DMS53 (cell line): ENCODE results near the gene TXN2.
"Not testable (repeated sequence)": the region's sequence is repeated elsewhere in the genome, so short reads cannot be mapped to it uniquely, and the experiment has no call there.

Source experiments
- DNase-seq: peaks from one replicate; lab custom pipeline; 2025; lab: John Stamatoyannopoulos, UW

Gene TXN2, protein sequence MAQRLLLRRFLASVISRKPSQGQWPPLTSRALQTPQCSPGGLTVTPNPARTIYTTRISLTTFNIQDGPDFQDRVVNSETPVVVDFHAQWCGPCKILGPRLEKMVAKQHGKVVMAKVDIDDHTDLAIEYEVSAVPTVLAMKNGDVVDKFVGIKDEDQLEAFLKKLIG

DNA sequence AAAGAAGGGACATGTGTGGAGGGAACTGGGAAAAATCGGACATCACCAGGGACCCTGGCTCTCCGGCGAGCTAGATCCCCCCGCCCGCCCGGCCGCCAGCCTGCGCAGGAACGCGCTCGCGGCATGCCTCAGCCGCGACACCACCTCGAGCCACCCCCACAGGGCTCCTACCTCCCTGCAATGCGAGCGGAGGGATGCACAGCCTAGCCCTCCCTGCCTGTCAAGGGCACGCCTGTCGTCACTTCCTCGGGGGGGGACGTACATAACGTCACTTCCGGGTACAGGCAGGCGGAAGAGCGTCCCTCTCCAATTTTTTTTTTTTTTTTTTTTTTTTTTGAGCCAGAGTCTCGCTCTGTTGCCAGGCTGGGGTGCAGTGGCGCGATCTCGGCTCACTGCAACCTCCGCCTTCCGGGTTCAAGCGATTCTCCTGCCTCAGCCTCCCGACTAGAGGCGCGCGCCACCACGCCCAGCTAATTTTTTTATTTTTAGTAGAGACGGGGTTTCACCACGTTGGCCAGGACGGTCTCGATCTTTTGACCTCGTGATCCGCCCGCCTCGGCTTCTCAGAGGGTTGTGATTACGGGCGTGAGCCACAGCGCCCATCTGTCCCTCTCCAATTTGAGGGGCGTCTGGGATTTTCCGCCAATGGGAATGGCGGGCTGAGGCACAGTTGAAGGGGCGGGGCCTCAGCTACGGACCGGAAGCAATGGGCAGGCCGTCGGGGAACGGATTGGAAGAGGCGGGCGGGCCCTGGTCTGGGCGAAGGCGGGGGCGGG lies at the start of gene TXN2:
TSS of gene TXN2 (minus strand) at position 248 of the 776 bp plus-strand sequence. CDS start 803 bp downstream, outside the sequence.
- peak; percentile 91 for DNase-seq

DNA sequence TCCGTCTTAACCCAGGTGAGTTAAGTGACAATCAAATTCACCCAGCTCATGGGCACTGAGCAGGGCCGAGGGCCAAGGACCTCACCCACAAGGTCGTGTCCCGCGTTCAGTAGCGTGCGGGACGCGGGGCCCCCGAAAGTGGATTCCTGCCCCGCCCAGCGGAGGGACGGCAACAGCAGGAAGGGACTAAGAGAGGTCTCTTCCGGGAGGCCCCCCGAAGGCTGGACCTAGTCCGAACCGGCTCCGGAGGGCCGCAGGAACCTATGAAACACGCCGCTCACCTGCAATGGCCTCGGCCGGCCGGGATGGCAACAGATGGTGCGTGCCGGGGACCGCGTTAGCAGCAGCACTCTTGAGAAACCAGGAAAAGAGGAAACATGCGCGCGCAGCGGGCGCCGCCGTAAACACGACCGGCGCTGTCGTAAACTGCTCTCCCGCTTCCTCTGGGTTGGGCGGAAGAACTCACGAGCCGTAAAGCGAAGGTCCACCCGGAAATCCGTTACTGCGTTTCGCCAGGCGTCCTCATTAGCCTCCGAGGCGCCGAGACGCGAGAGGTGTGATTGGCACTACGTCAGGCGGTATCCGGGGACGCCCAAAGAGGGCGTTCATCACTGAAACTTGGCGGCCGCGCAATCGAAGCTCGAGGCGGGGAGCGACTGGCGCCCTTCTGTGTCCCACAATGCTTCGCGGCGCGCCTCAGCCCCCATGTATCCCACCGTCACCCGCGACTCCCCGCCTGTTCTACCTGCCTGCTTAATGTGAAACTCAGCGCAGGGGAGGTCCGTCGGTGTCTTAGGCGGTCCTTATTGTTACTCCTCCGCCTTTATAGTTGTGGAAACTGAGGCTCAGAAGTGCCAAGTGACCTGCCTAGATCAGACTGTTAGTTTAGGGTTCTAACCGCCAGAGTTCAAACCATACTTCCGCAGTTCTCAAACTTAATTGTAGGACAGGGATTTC lies 47.6 kb upstream of the TXN2 start, which contains the start of gene EIF3D:
TSS of gene EIF3D (minus strand) at position 372 of the 957 bp plus-strand sequence. CDS start 3,045 bp downstream, outside the sequence.
- peak; percentile 96 for DNase-seq

DNA sequence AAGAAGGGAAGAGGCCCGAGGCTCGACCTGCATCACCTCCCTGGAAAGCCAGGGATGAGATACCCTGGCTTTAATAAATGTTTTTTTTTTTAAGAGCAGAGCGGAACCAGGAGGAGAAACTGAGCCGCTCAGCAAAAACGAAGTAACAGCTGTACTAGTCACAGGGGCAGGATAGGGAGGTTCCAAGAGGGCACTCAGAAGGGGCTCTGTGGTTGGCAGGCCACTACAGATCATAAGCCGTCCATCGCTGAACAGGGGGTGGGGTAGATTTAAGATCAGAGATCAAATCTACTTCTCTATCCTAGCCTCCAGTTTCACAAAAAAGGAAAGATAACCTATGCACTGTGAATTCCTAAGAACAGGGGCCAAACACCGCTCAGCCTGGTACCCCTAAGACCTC lies 46.9 kb upstream of the TXN2 start:
- DNase-seq, result peak; percentile 39

DNA sequence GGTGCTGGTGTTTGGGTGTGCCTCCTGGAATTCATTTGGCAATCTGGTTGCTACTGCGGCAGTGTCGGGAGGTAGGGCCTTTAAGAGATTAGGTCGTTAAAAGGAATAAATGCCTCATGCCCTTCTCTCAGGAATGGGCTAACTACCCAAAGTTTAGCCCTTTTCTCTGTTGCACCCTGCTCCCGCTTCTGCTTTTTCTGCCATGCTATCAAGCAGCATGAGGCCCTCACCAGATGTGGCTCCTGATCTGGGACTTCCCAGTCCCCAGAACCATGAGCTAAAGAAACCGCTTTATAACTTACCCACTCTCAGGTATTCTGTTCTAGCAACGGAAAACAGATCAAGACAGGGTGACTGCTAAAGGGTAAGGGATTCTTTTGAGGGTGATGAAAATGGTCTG lies 41.2 kb upstream of the TXN2 start:
- DNase-seq, result no peak

DNA sequence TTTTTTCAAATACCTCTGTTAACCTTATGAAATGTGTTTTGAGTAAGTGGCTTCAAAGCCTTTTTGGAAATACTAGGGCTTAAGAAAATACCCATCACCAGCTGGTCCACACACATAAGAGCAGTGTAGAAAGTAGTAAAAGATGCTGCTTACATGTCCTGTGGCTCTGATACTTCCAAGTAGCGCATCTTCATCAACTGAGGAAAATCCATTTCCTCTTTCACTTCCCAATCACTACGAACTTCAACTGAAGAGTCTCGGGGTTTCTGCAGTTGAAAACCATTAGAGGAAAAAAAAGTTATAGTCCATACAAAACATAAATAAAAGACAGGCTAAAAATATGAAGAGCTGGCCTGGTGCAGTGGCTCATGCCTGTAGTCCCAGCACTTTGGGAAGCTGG lies 39.0 kb upstream of the TXN2 start:
- no peak for DNase-seq

DNA sequence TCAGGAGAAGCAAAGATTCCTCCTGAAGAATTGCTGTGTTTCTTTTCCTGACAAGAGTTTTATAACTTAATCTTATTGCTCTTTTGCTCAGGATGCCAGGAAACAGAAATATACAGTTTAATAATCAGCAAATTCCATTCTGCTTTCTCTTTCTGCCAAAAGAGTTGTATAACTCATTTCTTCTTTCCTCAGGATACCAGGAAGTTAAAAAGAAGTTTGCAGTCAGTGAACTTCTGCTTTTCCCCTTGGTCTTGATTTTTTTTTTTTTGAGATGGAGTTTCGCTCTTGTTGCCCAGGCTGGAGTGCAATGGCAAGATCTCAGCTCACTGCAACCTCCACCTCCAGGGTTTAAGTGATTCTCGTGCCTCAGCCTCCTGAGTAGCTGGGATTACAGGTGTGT lies 38.5 kb upstream of the TXN2 start:
- not testable (repeated sequence) for DNase-seq

DNA sequence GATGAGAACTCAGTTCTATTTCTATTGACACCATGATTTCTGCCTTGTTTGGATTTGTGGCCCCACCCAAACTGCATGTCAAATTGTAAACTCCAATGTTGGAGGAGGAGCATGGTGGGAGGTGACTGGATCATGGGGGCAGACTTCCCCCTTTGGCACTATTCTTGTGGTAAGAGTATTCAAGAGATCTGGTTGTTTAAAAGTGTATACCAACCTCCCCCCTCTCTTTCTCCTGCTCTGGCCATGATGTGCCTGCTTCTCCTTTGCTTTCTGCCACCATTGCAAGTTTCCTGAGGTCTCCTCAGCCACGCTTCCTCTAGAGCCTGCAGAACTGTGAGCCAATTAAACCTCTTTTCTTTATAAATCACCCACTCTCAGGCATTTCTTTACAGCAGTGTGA lies 33.3 kb upstream of the TXN2 start:
- no peak for DNase-seq

DNA sequence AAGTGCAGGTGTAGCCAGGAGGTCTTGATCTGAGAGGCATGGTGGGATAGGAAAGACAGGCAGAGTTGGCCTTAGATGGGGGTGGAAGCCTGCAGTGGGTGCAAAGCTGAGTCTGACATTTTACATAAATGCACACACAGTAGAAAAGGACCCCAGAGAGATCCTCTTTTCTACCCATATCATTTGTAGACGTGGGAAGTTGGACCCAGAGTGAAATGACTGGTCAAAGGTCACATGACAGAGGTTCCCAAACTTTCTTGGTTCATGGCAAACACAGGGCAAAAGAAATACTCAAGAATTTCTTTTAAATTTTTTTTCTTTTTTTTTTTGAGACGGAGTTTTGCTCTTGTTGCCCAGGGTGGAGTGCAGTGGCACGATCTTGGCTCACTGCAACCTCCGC lies 31.6 kb upstream of the TXN2 start:
- DNase-seq, result no peak

DNA sequence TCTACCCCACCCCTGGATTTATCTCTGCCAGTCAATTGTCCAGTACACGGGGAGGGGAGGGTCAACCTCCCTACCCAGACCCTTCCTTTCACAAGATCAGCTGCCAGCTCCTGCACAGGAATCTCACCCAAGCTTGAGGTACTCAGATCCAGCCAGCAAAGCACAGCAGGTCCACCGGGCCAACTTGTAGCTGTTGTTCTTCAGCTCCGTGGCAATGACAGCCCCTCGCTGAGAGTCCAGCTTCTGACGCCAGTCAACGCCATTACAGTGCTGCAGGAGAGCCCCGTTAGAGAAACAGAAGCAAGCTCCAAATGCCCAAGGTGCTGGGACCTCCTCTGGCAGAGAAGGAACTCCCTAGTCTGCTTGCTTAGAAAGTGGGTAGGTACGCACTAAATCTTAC lies 30.9 kb upstream of the TXN2 start:
- no peak for DNase-seq

DNA sequence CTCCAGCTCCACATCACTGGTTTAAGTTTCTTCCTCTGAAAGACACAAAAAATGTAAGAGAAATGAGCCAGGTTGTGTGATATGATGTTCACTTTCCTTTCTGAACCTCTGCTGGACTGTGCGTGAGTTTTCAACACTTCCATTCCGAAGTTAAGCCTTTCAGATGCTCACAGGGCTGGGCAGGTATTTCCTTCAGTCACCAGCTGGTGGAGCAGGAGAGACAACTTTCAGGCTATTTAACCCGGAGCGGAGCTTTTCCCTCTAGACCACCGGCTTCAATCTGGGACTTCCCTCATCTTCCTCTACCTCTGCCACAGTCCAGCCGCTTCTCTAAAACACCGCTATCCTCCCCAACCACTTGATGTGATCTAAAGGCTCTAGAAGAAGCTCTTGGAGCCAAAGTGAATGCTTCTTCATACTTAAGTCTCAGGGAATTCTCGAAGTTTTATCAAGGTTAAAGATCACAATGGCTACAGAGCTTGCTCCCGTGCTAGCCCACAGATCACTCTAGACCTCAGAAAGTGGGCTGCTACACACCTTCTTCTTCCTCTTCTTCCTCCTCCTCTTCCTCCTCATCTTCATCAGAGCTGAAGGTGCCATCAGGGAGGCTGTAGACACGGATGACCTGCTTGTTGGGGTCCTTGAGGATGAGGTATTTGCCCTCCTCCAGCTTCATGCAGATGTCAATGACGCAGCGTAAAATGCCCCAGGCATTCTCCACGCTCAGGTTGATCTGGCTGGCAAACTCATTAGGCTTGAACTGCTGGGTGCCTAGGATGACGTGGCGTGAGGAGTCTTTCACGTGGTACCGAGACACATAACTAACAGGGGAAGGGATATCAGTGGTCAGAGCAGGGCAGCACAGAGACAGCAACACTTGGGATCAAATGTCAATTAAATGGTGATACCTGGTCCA lies 29.8 kb upstream of the TXN2 start:
- peak; percentile 41 for DNase-seq

DNA sequence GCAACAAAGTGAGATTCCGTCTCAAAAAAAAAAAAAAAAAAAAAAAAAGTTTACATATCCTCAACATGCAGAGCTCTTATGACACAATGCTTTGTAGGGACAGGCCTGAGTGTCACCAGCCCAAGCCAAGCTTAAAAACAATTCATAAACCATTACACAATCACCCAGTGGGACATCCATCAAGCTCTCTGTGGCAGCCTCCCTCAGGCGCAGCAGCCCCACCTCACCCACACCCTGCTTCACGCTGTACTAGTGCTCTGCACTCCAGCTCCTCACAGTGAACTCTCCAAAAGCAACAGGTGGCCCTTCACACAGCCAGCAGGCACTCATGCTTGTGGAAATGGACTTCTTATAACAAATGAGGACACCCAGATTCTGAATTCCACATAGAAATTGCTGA lies 28.9 kb upstream of the TXN2 start:
- DNase-seq, result no peak

DNA sequence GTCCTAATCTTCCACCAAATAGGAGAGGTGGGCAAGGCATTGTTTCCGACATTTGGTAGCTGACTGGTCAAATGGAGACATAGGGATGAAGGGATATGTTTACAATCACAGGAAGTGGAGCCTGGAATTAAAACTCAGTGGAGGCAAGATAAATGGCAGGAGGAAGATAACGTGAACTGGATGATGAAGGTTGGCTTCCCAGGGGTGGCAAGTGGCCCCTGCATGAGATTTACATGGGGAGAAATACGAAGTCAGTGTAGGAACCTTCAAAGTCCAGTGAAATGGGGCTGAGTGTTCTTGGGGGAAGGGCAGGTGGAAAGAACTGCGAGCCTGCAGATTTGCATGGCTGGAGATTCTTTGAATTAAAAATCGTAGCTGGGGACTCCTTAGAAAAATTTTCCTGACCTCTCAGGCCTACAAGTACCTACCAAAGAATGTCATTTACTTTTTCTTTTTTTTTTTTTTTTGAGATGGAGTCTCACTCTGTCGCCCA lies 26.1 kb upstream of the TXN2 start:
- DNase-seq, result no peak

DNA sequence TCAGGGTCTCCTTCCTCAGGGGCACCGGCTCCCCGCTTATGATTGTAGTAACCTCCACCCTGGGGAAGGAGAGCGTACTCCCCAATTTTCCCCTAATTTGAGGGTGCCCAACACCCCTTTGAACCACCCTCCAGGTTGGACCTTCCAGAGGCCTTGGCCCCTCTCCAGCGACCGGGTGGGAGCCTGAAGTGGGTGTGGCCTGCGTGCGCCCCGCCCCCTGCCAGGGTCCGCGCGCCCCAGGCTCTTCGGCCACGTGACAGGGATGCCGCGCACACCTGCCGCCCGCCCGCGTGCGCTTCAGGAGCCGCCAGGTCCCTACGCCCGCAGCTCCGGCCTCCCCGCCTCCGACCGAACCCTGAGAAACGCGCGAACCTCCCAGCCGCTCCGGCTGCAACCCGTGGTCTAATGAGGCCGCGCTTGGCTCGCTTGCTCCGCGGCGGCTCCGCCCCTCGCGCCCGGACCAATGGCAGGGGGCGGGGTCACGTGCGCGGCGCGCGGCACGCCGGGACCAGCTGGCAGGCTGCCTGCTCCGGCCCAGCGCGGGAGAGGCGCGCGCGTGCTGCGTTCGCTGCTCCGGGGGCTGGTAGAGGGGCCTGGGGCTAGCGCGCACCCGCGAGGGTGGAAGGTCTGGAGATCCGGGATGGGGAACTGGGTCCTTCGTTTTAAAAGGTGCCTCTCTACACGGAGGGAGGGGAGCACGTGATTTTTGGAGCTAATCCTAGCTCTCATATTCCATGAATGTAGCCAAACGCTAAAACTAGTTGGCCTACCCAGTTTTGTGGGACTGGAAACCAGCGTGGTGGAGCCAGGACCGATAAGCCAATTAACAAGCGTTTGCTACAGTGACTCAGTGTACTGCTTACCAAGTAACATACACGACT lies 25.4 kb upstream of the TXN2 start, which contains the start of gene FOXRED2:
TSS of gene FOXRED2 (minus strand) at position 404 of the 881 bp plus-strand sequence. CDS start 618 bp downstream, outside the sequence.
- peak; percentile 88 for DNase-seq

DNA sequence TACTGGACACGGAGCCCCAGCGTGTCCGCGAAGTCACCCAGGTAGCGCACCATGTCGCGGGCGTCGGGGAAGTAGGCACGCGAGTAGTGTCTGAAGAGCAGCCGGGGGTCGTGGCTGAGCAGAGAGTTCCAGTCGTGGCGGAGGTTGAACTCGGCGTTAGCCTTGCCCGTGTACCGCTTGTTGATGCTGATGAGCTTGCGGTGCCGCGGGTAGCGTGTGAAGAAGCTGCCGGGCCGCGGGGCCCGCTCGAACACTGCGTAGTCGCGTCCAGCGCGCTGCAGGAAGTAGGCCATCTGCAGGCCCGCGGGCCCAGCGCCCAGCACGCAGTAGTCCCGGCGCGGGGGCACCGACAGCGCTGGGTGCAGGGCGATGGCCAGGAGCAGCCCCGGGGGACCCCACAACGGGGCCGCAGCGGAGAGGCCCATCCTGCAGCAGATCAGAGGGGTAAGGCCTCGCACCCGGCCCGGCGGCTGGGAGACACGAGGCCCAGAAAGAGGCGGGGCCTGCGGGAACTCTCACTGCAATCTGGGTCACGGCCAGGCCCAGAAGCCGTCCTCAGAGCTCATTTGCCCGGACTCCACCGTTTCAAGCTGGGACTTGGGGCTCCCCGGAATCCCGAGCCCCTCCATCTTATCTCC lies 24.7 kb upstream of the TXN2 start:
- no peak for DNase-seq

DNA sequence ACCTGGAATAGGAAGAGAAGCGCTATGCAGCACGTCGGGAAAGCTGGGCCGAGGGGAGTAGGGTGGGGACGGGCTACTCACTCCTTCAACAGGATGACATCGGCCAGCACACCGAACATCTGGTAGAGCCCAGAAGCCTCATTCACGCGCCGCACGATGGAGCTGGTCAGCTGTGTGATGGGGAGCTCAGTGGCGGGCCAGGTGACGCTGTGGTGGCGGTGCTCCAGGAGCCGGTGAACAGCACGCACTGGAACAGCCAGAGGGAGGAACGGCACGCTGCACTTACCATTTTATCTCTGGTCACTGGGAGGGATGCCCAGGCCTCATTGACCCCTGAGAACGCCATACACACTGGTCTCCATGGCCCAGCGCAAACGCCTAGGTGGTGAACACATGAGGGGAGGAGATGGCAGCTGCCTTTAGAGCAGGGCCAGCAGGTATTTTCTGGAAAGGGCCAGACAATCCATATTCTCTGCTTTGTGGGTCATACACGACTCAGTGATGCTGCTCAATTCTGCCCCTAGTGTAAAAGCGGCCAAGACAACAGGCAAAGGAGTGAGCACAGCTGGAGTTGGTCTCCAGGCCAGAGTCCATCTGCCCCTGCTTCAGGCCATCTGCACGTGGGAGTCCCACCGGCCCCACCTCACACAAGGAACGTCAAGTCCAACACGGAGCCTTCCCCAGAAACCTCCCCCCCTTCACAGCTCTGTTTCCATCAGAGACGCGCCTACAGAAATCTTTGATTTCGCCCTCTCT lies 16.6 kb upstream of the TXN2 start:
- DNase-seq, result no peak

DNA sequence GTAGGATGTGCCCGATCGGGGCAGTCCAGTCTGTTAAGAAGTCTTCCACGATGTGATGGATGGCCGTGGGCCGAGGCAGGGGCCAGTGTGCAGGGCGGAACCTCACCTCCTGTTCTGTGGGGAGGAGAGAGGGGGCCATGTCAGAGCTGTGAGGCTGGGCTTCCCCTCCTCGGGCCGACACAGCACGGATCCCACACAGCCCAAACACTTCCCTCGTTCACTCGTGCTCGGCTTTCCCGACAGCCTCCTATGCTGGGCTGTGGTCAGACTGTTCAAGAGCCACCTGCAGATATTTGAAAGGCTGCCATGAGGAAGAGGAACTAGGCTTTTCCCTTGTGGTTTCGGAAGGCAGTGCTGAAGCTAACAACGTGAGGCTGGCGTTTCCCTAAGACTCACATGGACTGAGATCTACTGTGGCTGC lies 12.3 kb upstream of the TXN2 start:
- DNase-seq, result no peak

DNA sequence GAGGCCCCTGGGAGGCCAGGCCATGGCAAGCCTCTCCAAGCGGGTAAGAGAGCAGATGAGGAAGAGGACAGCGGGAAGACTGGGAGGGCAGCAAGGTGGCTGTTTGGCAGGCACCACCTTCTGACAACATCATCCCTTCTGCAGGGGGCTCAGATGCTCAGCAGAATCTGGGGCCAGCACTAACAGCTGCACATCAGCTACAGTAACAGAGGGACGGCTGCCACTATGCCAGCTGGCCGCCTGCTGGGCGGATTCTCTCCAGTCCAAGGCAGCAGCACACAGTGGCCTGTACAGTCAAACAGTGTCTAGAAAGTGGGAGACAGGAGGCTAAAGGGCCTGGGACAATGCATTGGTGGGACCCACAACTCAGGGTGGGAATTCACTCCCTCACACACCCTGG lies 10.7 kb upstream of the TXN2 start:
- no peak for DNase-seq

DNA sequence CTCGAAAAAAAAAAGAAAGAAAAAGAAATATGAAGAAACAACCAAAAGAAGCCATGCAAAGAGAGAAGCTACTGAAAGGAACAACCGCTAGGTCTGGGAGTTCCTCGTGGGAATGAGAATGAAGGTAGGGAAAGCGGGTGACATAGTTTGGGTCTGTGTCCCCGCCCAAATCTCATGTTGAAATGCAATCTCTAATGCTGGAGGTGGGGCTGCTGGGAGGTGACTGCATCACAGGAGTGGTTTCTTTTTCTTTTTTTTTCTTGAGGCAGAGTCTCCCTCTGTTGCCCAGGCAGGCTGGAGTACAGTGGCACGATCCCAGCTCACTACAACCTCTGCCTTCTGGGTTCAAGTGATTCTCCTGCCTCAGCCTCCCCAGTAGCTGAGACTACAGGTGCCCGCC lies 9.7 kb upstream of the TXN2 start:
- no peak for DNase-seq
